ACHN (cell line): ENCODE measurements around the gene LHX3.

Experiments used
- DNase-seq: peaks from one replicate; pipeline ENCODE4 v3.0.0-alpha.2; 2015
- in situ Hi-C: cut with HindIII; loops from 2 replicates; pipeline ENCODE4 v1.10.0; 2017; ENCODE audit warnings: low sequenced_read_pairs, low pct_ligation_motif_present, low pct_unique_long_range_greater_than_20kb

LHX3 gene

DNA sequence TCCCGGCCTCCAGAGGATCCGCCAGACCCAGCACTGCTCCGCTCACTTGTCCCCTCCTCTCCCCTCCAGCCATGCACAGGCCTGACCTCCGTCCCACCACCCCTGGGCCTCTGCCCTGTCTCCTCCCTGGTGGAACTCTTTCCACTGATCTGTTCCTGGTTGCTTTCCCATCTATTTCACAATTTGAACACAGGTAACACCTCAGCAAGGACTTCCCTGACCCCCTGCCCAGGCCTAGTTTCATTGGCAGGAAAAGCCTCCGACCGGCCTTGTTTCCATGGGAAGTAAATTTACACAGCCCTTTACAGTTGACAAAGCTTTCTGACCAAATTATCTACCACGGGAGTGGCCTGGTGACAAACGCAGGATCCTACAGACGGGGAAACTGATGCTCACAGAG is 25.8 kb upstream of the LHX3 start:
- in situ Hi-C loops = no loop called here
- DNase-seq = no peak

DNA sequence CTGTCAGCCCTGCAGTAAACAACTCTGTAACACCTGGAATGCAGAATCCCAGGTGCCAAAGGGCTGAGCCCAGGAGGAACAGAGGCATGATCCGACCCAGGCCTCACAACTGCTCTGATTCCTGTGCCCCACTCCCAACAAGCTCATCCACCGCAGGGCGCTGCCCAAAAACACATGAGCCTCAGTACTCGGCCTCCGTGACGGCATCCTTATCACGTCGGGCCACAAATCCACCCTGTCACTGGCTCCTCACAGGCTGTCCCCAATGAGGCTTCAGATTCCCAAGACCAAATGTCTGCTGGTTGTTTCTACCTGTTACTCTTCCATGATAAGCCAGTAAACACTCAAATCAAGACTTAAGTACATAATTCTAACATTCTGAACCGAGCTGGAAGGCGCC is 25.4 kb upstream of the LHX3 start:
- no peak for DNase-seq
- in situ Hi-C loops = no loop called here

- in situ Hi-C loops = no loop called here
These were observed 24.5 kb upstream of the LHX3 start for GRCh38 chr9:136229096-136230065.

DNA sequence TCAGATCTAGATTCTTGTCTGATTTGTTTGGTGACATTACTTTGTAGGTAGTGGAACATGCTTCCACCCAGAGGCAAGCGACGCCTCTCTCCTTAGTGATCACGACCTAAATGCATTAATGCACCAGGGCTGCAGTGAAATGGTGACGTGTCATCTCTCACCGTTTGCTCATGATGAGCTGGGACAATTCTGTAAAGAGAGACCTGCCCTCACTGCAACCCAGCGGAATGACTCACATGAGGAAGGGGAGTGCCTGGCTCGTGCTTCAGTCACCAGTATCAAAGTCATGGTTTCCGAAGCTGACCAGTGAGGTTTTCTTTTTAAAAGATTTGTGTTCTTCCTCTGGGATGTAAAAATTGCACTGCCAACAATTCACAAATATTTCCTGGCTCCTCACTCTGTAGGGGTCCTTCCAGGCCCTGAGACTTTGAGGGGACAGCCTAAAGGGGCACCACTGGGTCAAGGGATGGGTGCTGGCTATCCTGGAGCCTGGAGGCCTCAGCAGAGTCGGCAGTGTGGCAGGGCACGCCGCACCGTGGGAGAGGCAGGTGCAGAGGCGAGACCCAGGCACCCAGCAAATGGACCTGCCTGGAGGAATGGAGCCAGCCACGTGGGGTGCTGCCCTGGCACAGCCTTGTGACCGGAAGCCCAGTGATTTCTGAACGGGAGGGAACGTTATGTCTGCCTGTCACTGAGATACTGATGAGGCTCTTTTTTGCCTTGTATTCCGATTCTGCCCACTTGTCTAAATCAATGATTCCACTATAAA is 23.4 kb upstream of the LHX3 start:
- DNase-seq = peak; percentile 66
- in situ Hi-C loops = no loop called here

More at GRCh38 chr9:136229096-136230065, 24.5 kb upstream of the LHX3 start:
- DNase-seq = no peak

- no peak for DNase-seq
These were observed 21.9 kb upstream of the LHX3 start for GRCh38 chr9:136226680-136227407.

DNA sequence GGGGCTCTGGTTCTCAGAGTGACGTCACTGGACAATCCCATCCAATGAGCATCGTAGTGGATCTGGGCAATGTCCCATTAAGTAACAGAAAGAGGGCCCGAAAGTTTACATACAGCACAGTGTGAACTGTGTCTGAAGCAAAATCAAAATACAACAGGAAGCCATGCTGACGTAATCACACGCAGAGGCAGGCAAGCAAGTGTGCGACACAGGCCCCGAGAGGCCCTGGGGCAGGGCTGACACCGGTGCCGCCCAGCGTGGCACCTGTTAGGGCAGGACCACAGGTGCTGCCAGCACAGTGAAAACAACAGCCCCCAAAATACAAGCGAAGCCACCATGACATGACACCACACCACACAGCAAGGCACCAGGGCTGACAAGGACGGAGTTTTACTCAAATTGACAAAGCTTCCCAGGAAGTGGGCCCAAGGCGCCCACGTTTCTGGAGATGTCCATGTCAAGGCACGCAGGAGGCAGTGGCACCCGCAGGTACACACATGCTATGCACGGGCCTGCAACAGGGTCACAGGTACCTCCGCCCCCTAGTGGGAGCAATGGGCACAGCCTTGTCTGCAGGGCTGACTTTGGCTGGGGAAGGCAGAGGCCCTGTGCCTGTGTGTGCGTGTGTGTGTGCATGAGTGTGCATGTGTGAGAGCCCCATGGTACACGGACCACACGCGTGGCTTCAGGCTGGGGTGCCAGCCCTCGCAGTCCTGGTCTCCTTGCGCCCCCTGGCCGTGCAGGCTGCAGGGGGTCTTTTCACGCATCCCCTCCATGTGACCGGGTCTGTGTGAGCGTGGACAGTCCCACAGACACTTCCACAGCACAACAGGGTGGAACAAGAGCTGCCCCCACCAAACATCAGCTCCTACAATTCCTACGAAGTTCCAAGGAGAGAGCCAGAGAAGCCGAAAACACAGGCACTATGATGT is 21.1 kb upstream of the LHX3 start:
- in situ Hi-C loops = no loop called here
- DNase-seq = peak; percentile 55

More at GRCh38 chr9:136226680-136227407, 21.9 kb upstream of the LHX3 start:
- in situ Hi-C loops = no loop called here

DNA sequence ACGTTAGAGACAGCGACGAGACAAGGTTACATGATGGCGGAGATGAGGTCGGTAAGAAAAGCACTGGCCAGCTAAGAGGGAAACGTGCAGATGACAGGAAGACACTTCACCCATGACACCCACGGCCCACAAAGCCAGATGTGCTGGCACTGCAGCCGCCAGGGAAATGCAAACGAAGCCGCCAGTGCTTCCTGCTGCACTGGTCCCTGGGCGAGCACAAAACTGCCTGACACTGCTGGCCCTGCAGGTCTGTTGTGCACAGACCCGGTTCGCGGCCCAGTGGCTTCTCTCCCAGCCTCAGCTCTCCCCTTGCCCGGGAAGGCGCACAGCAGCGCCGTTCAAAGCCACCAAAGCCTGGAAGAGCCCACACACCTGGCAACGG is 20.4 kb upstream of the LHX3 start:
- in situ Hi-C loops = no loop called here
- no peak for DNase-seq

GRCh38 chr9:136223871-136224640 is 19.1 kb upstream of the LHX3 start:
- DNase-seq = no peak
- in situ Hi-C loops = no loop called here

GRCh38 chr9:136222906-136223285 is 18.0 kb upstream of the LHX3 start:
- in situ Hi-C loops = no loop called here
- DNase-seq = no peak

DNA sequence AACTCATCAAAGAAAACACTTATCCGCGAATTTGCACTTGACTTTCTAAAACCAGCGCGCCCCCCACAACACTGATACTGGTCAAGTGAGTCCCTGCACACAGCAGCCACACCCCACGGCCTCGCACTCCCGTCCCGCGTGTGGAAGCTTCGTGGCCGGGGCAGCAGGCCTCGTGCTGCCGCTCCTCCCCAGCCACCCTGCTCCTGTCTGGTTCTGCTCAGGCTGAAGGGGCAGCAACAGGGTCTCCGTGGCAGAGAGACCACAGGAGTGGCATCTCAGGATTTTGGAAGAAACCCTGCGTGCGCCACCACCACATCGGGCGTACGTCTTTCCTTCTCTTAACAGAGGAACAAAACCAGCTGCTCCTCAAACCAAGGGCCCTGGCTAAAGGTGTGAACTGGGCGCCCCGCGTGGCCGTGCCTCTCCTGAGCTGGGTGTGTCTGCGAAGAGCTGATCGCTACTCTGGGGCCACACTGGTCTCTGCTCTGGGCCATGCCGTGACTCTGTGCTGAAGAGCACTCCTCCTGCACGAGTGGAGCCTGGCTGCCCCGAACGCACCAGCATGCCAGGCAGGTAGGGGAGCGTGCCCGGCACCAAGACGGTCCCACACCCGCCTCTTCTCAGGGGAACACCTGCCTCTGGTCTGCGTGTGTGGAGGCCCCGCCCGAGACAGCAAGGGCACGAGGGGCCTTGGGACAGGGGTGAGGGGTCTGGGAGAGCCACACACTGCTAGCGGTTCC is 17.4 kb upstream of the LHX3 start:
- in situ Hi-C loops = no loop called here
- no peak for DNase-seq

- in situ Hi-C loops = no loop called here
- peak; percentile 82 for DNase-seq
These were observed 15.2 kb upstream of the LHX3 start for GRCh38 chr9:136220017-136220729.

GRCh38 chr9:136219276-136219675 is 14.3 kb upstream of the LHX3 start:
- in situ Hi-C loops = no loop called here
- DNase-seq = no peak

- in situ Hi-C loops = no loop called here
These were observed 13.7 kb upstream of the LHX3 start for GRCh38 chr9:136218673-136219072.

GRCh38 chr9:136218271-136218670 is 13.3 kb upstream of the LHX3 start:
- DNase-seq = no peak
- in situ Hi-C loops = no loop called here

More at GRCh38 chr9:136218673-136219072, 13.7 kb upstream of the LHX3 start:
- no peak for DNase-seq

DNA sequence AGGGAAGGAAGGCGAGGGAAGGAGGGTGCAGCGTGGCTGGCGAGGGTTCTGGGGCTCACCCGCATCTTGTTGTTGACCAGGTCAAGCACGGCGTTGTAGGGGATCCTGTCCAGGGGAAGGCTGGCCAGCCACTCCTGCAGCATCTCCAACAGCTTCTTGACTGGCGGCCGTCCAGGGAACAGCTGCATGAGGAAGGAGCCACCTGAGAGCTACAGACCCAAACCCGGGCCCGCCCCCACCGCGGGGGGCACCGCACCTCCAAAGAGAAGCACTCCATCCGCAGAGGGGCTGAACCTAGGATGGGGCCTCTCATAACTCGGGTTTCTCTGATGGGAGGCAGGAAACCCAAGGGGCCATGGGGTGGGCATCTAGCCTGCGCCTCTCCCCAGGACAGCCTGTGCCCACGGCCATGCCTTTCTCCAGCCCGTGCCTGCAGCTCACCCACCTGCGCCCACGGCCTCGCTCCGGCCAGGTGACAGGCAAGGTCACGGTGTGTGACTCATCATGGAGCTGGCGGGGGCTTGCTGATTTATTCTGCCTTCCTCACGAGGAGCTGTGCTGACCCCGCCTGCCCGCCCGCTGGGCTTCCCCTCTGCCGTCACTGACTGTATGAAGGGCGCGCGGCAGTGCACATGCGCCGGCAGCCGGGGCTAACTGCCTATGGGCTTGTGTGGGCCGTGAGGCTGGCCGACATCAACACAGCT is 11.8 kb upstream of the LHX3 start:
- in situ Hi-C loops = no loop called here
- no peak for DNase-seq

DNA sequence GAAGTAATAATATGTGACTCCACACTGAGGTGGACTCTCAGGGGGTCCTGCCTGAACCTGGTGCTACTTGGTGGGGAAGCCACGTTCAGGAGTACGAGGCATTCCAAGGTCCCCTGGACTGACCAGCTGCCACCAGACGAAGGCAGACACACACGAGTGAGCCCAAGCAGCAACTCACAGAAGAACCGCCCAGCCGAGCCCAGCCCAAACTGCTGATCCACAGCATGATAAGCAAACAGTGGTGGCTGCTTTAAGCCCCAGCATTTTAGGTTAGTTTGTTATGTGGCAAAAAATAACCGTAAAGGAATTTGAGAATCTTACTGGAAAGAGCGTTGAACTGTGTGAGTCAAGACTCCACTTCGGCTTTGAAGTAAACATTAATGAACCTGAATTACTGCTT is 8.8 kb upstream of the LHX3 start:
- peak; percentile 36 for DNase-seq
- in situ Hi-C loops = no loop called here
